SK-N-SH treated with all-trans-retinoic acid at 6 μM for 48 hours (cell line): ENCODE measurements around the gene UPK1B.

Experiments used
- ATAC-seq: fragments of 200-7000 bp; cut with Tn5 transposase; 3 replicates; pipeline ENCODE4 v1.9.1; 2020; ENCODE audit warnings: mild to moderate bottlenecking, moderate library complexity
- ARNTL ChIP-seq: fragments of 450-650 bp; formaldehyde crosslinking; IDR thresholded peaks from 2 replicates; pipeline ENCODE4 v1.5.0; 2020; ENCODE audit warnings: low read depth, mild to moderate bottlenecking, moderate library complexity, borderline replicate concordance
- BACH2 ChIP-seq: fragments of 250-450 bp; sonication (Bioruptor Pico); IDR thresholded peaks from 2 replicates; pipeline ENCODE4 v1.9.0; 2021; ENCODE audit warnings: mild to moderate bottlenecking, borderline replicate concordance
- CSDC2 ChIP-seq: fragments of 250-450 bp; sonication (Bioruptor Pico); IDR thresholded peaks from 2 replicates; pipeline ENCODE4 v1.5.0; 2020; ENCODE audit warnings: mild to moderate bottlenecking, moderate library complexity
- ESRRG ChIP-seq: fragments of 250-450 bp; sonication (Bioruptor Pico); IDR thresholded peaks from 2 replicates; pipeline ENCODE4 v1.6.1; 2021; ENCODE audit warnings: mild to moderate bottlenecking
- GLIS3 ChIP-seq: fragments of 250-450 bp; sonication (Bioruptor Pico); IDR thresholded peaks from 2 replicates; pipeline ENCODE4 v1.5.0; 2020; ENCODE audit warnings: mild to moderate bottlenecking, moderate library complexity
- ISL1 ChIP-seq: fragments of 250-450 bp; sonication (Bioruptor Pico); IDR thresholded peaks from 2 replicates; pipeline ENCODE4 v2.1.2; 2022; ENCODE audit warnings: mild to moderate bottlenecking, moderate library complexity
- OSR1 ChIP-seq: fragments of 250-450 bp; sonication (Bioruptor Pico); IDR thresholded peaks from 2 replicates; pipeline ENCODE4 v1.8.0; 2022; ENCODE audit warnings: moderate library complexity, mild to moderate bottlenecking, inconsistent platforms
- PPARA ChIP-seq: fragments of 250-450 bp; sonication (Bioruptor Pico); IDR thresholded peaks from 2 replicates; pipeline ENCODE4 v1.5.0; 2020; ENCODE audit warnings: mild to moderate bottlenecking, borderline replicate concordance
- RARB ChIP-seq: fragments of 250-450 bp; sonication (Bioruptor Pico); IDR thresholded peaks from 2 replicates; pipeline ENCODE4 v1.8.0; 2021; ENCODE audit warnings: mild to moderate bottlenecking, moderate library complexity
- SNAI2 ChIP-seq: fragments of 250-450 bp; sonication (Bioruptor Pico); IDR thresholded peaks from 2 replicates; pipeline ENCODE4 v1.5.0; 2020; ENCODE audit warnings: mild to moderate bottlenecking, moderate library complexity
- TCF4 ChIP-seq: fragments of 250-450 bp; sonication (Bioruptor Pico); IDR thresholded peaks from 2 replicates; pipeline ENCODE4 v1.8.0; 2021; ENCODE audit warnings: mild to moderate bottlenecking, moderate library complexity, borderline replicate concordance
- TOX ChIP-seq: fragments of 250-450 bp; sonication (Bioruptor Pico); IDR thresholded peaks from 2 replicates; pipeline ENCODE4 v1.8.0; 2021; ENCODE audit warnings: mild to moderate bottlenecking, moderate library complexity, borderline replicate concordance
- ZC3H10 ChIP-seq: fragments of 250-450 bp; sonication (Bioruptor Pico); IDR thresholded peaks from 2 replicates; pipeline ENCODE4 v1.5.1; 2021; ENCODE audit warnings: mild to moderate bottlenecking, moderate library complexity
- ZFP3 ChIP-seq: fragments of 250-450 bp; sonication (Bioruptor Pico); IDR thresholded peaks from 2 replicates; pipeline ENCODE4 v1.5.0; 2020; ENCODE audit warnings: mild to moderate bottlenecking, moderate library complexity
- ZFP30 ChIP-seq: fragments of 450-650 bp; formaldehyde crosslinking; IDR thresholded peaks from 2 replicates; pipeline ENCODE4 v1.5.0; 2022; ENCODE audit warnings: mild to moderate bottlenecking, moderate library complexity
- ZNF565 ChIP-seq: fragments of 450-650 bp; formaldehyde crosslinking; conservative IDR thresholded peaks from 2 replicates; pipeline ENCODE4 v1.5.0; 2020; ENCODE audit warnings: low read depth, mild to moderate bottlenecking, moderate library complexity
- ZNF70 ChIP-seq: fragments of 450-650 bp; formaldehyde crosslinking; IDR thresholded peaks from 2 replicates; pipeline ENCODE4 v1.5.0; 2020; ENCODE audit warnings: mild to moderate bottlenecking, moderate library complexity
- ZNF8 ChIP-seq: fragments of 450-650 bp; formaldehyde crosslinking; IDR thresholded peaks from 2 replicates; pipeline ENCODE4 v1.5.0; 2020; ENCODE audit warnings: mild to moderate bottlenecking, moderate library complexity
- TF ChIP-seq, protein P1 (sequence below): fragments of 250-450 bp; sonication (Bioruptor Pico); IDR thresholded peaks from 2 replicates; pipeline ENCODE4 v1.5.0; 2020; ENCODE audit warnings: mild to moderate bottlenecking, moderate library complexity
- TF ChIP-seq, protein P2 (sequence below): fragments of 250-450 bp; sonication (Bioruptor Pico); IDR thresholded peaks from 2 replicates; pipeline ENCODE4 v1.5.1; 2020; ENCODE audit warnings: low read depth, mild to moderate bottlenecking, moderate library complexity
- TF ChIP-seq, protein P3 (sequence below): fragments of 250-450 bp; sonication (Bioruptor Pico); IDR thresholded peaks from 2 replicates; pipeline ENCODE4 v1.5.1; 2021; ENCODE audit warnings: mild to moderate bottlenecking, moderate library complexity
- TF ChIP-seq, protein P4 (sequence below): fragments of 250-450 bp; sonication (Bioruptor Pico); IDR thresholded peaks from 2 replicates; pipeline ENCODE4 v1.8.0; 2020; ENCODE audit warnings: mild to moderate bottlenecking, moderate library complexity, borderline replicate concordance
- TF ChIP-seq, protein P5 (sequence below): fragments of 250-450 bp; sonication (Bioruptor Pico); IDR thresholded peaks from 2 replicates; pipeline ENCODE4 v1.8.0; 2021; ENCODE audit warnings: low read depth, mild to moderate bottlenecking, moderate library complexity, borderline replicate concordance

The UPK1B gene

DNA sequence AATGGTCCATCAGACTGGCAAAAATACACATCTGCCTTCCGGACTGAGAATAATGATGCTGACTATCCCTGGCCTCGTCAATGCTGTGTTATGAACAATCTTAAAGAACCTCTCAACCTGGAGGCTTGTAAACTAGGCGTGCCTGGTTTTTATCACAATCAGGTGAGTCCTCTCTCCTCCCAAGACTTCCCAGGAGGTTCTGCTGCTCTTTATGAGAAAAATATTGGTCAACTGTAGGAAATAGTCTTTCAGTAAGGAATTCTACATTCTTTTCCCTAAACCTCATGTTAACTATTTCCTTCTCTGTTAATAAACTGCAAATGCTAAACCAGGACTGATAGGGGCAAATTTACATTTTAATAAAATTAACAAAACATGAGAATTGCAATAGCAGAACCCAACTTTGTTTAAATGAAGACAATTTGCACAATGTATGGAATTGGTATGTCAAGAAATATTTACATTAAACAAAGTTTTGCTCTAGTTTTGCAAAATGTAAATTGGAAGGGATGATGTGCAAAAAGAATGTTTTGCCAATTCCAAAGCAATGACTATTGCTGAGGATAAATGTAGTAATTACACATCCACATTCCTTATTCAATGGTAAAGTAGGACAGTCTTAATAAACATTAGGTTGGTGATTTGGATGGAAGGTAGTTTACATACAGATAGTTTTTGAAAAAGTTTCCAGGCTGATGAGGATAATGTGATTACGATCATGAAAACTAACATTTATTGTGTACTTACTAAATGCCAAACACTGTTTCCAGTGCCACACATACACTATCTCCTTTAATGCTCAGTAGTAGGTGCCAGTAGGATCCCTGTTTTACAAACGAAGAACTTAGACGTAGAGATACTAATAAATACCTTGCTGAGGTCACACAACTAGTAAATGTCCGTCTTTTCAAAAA, 21.1 kb downstream of the UPK1B start:
- TF ChIP-seq RARB (CRISPR knock-in tag), result no peak
- no peak for ATAC-seq

DNA sequence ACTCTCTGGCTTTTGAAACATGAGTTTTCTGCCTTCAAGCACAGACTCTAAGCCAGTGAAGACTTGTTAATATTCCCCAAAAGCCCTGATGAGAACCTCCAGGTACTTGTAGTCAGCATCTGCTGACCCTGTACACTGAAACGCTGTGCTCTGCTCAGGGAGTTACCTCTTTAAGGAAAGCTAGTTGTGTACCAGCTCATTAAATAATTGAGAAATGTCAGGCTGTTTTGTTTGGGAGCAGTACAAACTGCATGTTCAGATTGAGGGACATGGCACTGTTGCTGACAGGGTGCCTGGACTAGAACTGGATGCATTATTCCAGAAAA, 21.7 kb downstream of the UPK1B start:
- TF ChIP-seq ZNF70 (no peak), RARB (CRISPR knock-in tag) (no peak), GLIS3 (CRISPR knock-in tag) (no peak), PPARA (CRISPR knock-in tag) (no peak), TCF4 (CRISPR knock-in tag) (no peak), CSDC2 (CRISPR knock-in tag) (no peak), ZNF565 (no peak), TOX (no peak), ZFP30 (no peak)
- ATAC-seq, result no peak

DNA sequence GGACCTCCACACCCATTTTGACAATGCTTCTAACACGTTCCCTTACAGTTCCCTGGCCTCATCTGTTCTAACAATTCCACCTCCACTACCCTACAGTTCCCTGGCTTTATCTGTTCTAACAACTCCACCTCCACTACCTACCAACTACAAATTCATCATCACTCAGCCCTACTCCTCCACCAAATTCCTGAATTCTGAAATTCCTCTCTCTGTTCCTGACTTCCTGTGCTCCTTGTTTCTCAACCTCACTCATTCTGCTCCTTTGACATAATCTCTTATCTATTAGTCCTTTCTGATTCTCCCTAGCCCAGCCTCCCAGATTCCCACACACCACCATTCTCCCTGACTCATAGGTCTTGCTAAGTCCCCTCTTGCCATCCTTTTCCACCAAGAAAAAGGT, 22.5 kb downstream of the UPK1B start:
- TF ChIP-seq ZFP30 (no peak), TCF4 (CRISPR knock-in tag) (no peak), ZC3H10 (CRISPR knock-in tag) (no peak), ISL1 (CRISPR knock-in tag) (no peak), ARNTL (CRISPR knock-in tag) (no peak)
- TF ChIP-seq, protein P1, sequence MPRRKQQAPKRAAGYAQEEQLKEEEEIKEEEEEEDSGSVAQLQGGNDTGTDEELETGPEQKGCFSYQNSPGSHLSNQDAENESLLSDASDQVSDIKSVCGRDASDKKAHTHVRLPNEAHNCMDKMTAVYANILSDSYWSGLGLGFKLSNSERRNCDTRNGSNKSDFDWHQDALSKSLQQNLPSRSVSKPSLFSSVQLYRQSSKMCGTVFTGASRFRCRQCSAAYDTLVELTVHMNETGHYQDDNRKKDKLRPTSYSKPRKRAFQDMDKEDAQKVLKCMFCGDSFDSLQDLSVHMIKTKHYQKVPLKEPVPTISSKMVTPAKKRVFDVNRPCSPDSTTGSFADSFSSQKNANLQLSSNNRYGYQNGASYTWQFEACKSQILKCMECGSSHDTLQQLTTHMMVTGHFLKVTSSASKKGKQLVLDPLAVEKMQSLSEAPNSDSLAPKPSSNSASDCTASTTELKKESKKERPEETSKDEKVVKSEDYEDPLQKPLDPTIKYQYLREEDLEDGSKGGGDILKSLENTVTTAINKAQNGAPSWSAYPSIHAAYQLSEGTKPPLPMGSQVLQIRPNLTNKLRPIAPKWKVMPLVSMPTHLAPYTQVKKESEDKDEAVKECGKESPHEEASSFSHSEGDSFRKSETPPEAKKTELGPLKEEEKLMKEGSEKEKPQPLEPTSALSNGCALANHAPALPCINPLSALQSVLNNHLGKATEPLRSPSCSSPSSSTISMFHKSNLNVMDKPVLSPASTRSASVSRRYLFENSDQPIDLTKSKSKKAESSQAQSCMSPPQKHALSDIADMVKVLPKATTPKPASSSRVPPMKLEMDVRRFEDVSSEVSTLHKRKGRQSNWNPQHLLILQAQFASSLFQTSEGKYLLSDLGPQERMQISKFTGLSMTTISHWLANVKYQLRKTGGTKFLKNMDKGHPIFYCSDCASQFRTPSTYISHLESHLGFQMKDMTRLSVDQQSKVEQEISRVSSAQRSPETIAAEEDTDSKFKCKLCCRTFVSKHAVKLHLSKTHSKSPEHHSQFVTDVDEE (CRISPR knock-in tag), result no peak
- TF ChIP-seq, protein P2, sequence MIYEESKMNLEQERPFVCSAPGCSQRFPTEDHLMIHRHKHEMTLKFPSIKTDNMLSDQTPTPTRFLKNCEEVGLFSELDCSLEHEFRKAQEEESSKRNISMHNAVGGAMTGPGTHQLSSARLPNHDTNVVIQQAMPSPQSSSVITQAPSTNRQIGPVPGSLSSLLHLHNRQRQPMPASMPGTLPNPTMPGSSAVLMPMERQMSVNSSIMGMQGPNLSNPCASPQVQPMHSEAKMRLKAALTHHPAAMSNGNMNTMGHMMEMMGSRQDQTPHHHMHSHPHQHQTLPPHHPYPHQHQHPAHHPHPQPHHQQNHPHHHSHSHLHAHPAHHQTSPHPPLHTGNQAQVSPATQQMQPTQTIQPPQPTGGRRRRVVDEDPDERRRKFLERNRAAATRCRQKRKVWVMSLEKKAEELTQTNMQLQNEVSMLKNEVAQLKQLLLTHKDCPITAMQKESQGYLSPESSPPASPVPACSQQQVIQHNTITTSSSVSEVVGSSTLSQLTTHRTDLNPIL (CRISPR knock-in tag), result no peak
- TF ChIP-seq, all 23 proteins: peak for 0

DNA sequence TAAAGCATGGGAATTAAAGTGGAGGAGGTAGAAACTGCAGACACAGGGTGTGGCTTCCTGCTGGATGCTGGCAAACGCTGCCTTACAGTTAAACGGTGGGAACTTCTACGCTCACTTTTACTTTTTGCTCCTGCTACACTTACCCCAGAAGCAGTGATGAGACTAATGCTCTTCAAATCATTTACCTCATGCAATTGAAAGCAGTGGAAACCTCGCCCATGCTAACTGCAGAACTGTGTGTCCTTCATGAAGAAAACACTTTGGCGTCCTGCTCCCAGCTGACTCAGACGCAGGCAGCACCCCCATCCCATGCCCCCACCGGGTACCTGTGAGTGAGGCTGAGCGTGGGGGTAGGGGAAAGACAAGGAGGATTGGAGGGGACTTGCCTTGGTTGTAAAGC, 31.8 kb downstream of the UPK1B start:
- TF ChIP-seq ZFP3 (CRISPR knock-in tag) (no peak), GLIS3 (CRISPR knock-in tag) (no peak), RARB (CRISPR knock-in tag) (no peak), ZNF565 (no peak), SNAI2 (CRISPR knock-in tag) (no peak), ZFP30 (no peak), BACH2 (CRISPR knock-in tag) (no peak), CSDC2 (CRISPR knock-in tag) (no peak), PPARA (CRISPR knock-in tag) (no peak), ESRRG (CRISPR knock-in tag) (no peak), ZNF8 (CRISPR knock-in tag) (no peak), ZC3H10 (CRISPR knock-in tag) (no peak), ZNF70 (no peak), ISL1 (CRISPR knock-in tag) (no peak), TCF4 (CRISPR knock-in tag) (no peak), OSR1 (CRISPR knock-in tag) (no peak)
- TF ChIP-seq, protein P3, sequence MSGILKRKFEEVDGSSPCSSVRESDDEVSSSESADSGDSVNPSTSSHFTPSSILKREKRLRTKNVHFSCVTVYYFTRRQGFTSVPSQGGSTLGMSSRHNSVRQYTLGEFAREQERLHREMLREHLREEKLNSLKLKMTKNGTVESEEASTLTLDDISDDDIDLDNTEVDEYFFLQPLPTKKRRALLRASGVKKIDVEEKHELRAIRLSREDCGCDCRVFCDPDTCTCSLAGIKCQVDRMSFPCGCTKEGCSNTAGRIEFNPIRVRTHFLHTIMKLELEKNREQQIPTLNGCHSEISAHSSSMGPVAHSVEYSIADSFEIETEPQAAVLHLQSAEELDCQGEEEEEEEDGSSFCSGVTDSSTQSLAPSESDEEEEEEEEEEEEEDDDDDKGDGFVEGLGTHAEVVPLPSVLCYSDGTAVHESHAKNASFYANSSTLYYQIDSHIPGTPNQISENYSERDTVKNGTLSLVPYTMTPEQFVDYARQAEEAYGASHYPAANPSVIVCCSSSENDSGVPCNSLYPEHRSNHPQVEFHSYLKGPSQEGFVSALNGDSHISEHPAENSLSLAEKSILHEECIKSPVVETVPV (CRISPR knock-in tag), result no peak
- TF ChIP-seq, protein P2 (CRISPR knock-in tag), result no peak
- TF ChIP-seq, protein P4, sequence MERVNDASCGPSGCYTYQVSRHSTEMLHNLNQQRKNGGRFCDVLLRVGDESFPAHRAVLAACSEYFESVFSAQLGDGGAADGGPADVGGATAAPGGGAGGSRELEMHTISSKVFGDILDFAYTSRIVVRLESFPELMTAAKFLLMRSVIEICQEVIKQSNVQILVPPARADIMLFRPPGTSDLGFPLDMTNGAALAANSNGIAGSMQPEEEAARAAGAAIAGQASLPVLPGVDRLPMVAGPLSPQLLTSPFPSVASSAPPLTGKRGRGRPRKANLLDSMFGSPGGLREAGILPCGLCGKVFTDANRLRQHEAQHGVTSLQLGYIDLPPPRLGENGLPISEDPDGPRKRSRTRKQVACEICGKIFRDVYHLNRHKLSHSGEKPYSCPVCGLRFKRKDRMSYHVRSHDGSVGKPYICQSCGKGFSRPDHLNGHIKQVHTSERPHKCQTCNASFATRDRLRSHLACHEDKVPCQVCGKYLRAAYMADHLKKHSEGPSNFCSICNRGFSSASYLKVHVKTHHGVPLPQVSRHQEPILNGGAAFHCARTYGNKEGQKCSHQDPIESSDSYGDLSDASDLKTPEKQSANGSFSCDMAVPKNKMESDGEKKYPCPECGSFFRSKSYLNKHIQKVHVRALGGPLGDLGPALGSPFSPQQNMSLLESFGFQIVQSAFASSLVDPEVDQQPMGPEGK (CRISPR knock-in tag), result no peak
- TF ChIP-seq, protein P5, sequence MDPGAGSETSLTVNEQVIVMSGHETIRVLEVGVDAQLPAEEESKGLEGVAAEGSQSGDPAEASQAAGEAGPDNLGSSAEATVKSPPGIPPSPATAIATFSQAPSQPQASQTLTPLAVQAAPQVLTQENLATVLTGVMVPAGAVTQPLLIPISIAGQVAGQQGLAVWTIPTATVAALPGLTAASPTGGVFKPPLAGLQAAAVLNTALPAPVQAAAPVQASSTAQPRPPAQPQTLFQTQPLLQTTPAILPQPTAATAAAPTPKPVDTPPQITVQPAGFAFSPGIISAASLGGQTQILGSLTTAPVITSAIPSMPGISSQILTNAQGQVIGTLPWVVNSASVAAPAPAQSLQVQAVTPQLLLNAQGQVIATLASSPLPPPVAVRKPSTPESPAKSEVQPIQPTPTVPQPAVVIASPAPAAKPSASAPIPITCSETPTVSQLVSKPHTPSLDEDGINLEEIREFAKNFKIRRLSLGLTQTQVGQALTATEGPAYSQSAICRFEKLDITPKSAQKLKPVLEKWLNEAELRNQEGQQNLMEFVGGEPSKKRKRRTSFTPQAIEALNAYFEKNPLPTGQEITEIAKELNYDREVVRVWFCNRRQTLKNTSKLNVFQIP (CRISPR knock-in tag), result no peak
- no peak for ATAC-seq

More for the DNA sequence above, 22.5 kb downstream of the UPK1B start:
- no peak for ATAC-seq
